CMK (cell line): ENCODE data around the gene ECI1.
"Not testable (repeated sequence)": the region's sequence is repeated elsewhere in the genome, so short reads cannot be mapped to it uniquely, and the experiment has no call there.

Experiments used
- DNase-seq: peaks from one replicate; pipeline ENCODE4 v3.0.0-alpha.2; 2010; ENCODE audit warnings: low read depth

The ECI1 gene

GRCh38 chr16:2280461-2280860, 29.1 kb upstream of the ECI1 start:
- no peak for DNase-seq

- DNase-seq = no peak
These were observed 27.8 kb upstream of the ECI1 start for GRCh38 chr16:2278956-2279800.

GRCh38 chr16:2278272-2278608, 26.9 kb upstream of the ECI1 start:
- no peak for DNase-seq

- DNase-seq = no peak
These were observed 26.3 kb upstream of the ECI1 start for GRCh38 chr16:2277466-2278271.

- no peak for DNase-seq
These were observed 25.2 kb upstream of the ECI1 start for GRCh38 chr16:2276368-2277195.

- no peak for DNase-seq
These were observed 24.3 kb upstream of the ECI1 start for GRCh38 chr16:2275476-2276367.

GRCh38 chr16:2273931-2274330, 22.5 kb upstream of the ECI1 start:
- DNase-seq = no peak

GRCh38 chr16:2273484-2273883, 22.1 kb upstream of the ECI1 start:
- DNase-seq = no peak

GRCh38 chr16:2271848-2272461, 20.6 kb upstream of the ECI1 start:
- DNase-seq = no peak

GRCh38 chr16:2270588-2271470, 19.4 kb upstream of the ECI1 start:
- DNase-seq = no peak

GRCh38 chr16:2270070-2270462, 18.7 kb upstream of the ECI1 start:
- DNase-seq = no peak

- DNase-seq = peak; percentile 87
These were observed 16.7 kb upstream of the ECI1 start, which contains the start of gene RNPS1 for GRCh38 chr16:2267913-2268666. Gene RNPS1, minus strand, starts transcription at chr16:2268126. Its CDS starts 3,483 bp downstream, at chr16:2264643.

- not testable (repeated sequence) for DNase-seq
These were observed 16.1 kb upstream of the ECI1 start for GRCh38 chr16:2267505-2267912.

- not testable (repeated sequence) for DNase-seq
These were observed 15.5 kb upstream of the ECI1 start for GRCh38 chr16:2266887-2267286.

- not testable (repeated sequence) for DNase-seq
These were observed 11.6 kb upstream of the ECI1 start for GRCh38 chr16:2263026-2263425.

- DNase-seq = no peak
These were observed 8.9 kb upstream of the ECI1 start for GRCh38 chr16:2260250-2260649.

GRCh38 chr16:2258530-2258929, 7.1 kb upstream of the ECI1 start:
- DNase-seq = not testable (repeated sequence)

GRCh38 chr16:2257726-2258125, 6.3 kb upstream of the ECI1 start:
- no peak for DNase-seq

GRCh38 chr16:2256531-2257140, 5.2 kb upstream of the ECI1 start:
- no peak for DNase-seq
